ENCODE results near the gene THSD7A.

THSD7A gene

DNA sequence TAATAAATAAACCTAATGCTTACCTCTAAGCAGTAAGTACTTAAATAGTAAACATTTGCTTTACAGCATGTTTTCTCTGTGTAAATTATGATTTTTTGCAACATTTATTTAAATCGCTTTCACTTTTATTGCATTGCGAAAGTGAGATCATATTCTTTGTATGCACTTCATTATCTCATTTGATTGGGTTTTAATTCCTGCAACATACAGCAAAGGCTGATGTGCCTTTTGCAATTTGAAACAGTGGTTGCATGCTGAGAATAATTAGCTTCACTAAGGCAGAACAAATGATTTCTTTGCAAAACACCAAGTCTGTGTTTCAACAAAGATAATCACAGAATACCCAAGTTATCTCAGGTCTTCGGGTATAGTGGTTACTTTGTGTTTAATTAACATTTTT, 16.3 kb upstream of the THSD7A start:
- no peak for DNase-seq (ENCODE audit: low read depth)
- TF ChIP-seq, protein P1, sequence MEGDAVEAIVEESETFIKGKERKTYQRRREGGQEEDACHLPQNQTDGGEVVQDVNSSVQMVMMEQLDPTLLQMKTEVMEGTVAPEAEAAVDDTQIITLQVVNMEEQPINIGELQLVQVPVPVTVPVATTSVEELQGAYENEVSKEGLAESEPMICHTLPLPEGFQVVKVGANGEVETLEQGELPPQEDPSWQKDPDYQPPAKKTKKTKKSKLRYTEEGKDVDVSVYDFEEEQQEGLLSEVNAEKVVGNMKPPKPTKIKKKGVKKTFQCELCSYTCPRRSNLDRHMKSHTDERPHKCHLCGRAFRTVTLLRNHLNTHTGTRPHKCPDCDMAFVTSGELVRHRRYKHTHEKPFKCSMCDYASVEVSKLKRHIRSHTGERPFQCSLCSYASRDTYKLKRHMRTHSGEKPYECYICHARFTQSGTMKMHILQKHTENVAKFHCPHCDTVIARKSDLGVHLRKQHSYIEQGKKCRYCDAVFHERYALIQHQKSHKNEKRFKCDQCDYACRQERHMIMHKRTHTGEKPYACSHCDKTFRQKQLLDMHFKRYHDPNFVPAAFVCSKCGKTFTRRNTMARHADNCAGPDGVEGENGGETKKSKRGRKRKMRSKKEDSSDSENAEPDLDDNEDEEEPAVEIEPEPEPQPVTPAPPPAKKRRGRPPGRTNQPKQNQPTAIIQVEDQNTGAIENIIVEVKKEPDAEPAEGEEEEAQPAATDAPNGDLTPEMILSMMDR (IDR thresholded peaks at IDR 0.05; ENCODE audit: insufficient read depth, low read depth, low read length, missing control alignments), result no peak
- no peak overlapping the region for H3K4me3 ChIP-seq (ENCODE audit: low read length)

DNA sequence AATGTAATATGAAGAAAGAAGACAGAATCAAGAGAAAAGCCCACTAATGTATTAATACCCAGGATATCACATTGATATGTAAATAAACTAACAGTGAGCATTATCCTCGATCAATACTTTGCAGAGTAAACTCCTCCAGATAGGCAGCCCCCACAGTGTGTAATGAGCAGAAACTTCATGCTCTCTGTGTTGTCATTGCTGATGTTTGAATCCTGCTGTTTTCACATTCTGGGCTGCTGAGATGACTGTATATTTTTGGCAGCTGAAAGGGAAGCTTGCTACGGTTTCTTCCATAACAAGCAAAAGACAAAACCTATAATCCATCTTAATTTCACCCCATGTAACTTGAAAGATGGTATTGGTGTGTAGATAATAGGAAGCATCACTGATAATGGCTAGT, 15.3 kb upstream of the THSD7A start:
- no peak for DNase-seq (ENCODE audit: low read depth)
- TF ChIP-seq, protein P1 (IDR thresholded peaks at IDR 0.05; ENCODE audit: insufficient read depth, low read depth, low read length, missing control alignments), result no peak
- no peak overlapping the region for H3K4me3 ChIP-seq (ENCODE audit: low read length)

DNA sequence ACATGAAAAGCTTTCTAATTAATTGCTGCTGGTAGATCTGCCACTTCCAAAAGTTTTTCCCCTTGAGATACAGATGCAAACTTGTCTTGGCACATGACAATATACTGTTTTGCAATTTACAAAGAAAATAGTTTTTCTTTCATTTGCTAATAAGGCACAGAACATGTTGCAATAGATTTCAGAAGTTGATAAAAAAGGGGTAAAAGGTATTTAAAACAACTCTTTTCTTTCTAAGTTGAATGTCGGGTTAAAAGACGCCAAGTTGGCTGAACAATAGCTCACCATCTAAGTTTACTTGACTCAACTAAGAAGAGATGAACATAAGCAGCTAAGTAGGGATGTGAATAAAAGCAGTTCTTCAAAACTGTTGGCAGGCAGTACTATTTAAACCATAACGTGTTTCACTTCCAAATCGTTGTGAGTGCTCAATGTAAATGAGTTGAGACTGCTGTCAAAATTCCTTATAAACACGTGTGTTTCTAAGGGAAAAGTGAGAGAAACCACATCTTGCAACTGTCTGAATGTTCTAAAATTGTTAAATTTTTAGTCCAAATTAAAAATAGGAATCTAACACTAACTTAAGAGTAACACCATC, 14.5 kb upstream of the THSD7A start:
- DNase-seq (ENCODE audit: low read depth), result no peak
- no peak overlapping the region for H3K4me3 ChIP-seq (ENCODE audit: low read length)
- TF ChIP-seq, protein P1 (IDR thresholded peaks at IDR 0.05; ENCODE audit: insufficient read depth, low read depth, low read length, missing control alignments), result no peak

DNA sequence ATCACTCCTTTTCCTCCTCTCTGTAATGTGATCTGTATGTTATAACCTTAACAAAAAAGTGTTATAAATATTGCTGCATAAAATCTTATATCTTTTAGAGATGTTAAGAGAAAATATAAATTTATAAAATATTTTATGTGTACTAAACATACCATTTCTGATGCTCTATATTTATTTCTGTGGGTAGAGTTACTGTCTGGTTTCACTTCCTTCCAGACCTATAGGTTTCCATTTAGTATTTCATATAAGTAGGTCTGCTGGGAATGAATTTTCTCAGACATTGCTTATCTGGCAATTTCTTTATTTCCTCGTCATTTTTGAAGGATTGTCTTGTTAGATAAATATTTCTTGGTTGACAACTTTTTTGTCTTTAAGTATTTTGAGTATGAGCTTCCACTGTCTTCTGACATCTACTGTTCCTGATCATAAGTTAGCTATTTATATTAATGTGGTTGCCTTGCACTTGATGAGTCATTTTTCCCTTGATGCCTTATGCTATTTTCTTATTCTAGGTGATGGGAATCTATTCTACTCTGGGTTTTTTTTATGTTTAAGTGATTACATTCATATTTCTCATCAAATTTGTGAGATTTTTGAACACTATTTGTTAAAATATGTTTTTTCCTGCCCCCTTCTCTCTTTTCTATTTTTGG, 11.2 kb upstream of the THSD7A start:
- TF ChIP-seq, protein P1 (IDR thresholded peaks at IDR 0.05; ENCODE audit: insufficient read depth, low read depth, low read length, missing control alignments), result no peak
- no peak for DNase-seq (ENCODE audit: low read depth)
- no peak overlapping the region for H3K4me3 ChIP-seq (ENCODE audit: low read length)

DNA sequence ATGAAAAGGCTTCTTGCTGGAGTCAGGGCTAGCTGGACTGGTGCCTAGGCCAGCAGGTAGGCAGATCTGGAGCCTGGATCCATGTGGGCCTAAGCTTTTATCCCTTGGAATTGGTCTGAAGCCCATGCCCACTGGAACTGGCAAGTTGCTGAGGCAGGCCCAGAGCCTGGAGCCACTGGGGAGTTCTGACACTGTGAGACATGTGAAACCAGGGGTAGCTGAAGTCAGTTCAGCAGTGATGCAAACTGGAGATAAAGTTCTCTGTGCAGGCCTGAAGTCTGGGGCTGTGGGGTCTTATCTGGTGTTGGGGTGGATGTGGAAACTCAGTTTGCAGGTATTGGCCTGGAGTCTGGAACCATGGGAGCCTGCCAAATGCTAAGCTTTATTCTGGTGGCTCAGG, 9.7 kb upstream of the THSD7A start:
- no peak for DNase-seq (ENCODE audit: low read depth)

DNA sequence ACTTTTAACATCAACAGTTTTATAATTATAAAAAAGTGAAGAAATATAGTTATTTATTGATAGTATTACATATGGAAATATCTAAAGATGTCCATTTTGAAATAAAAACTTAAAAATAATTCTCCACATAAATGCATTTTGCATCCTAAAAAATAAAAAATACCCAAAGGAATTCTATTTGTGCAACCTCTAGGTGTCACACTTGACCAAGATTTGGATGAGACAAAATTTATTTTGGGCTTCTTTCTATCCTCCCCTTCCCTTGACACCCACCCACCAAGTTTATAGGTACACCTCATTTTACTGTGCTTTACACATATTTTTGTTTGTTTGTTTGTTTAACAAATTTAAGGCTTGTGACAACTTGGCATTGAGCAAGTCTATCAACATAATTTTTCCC, 3.3 kb upstream of the THSD7A start:
- H3K4me3 ChIP-seq (ENCODE audit: low read length), result no peak overlapping the region
- TF ChIP-seq, protein P1 (IDR thresholded peaks at IDR 0.05; ENCODE audit: insufficient read depth, low read depth, low read length, missing control alignments), result peak; percentile 37
- no peak for DNase-seq (ENCODE audit: low read depth)

More for the DNA sequence above, 9.7 kb upstream of the THSD7A start:
- TF ChIP-seq, protein P1 (IDR thresholded peaks at IDR 0.05; ENCODE audit: insufficient read depth, low read depth, low read length, missing control alignments), result no peak
- H3K4me3 ChIP-seq (ENCODE audit: low read length), result no peak overlapping the region

DNA sequence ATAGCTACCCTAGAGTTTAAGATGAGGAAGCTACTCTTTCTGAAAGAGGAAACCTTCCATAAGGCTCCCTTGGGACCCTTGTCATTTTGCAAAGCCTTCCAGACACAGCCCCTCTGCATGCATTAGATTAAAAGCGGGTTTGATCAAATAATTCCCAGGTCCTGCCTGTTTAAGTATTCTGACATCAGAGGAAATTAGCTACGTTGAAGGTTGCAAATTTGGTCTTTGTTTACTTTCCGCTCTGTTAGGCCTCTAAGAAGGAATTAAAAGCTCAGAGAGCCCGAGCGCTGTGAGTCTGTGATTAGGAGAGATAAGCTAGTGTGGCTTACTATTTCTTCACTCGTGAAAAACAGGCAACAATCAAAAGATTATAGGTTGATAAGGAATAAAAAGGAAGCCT, 1.4 kb upstream of the THSD7A start:
- no peak overlapping the region for H3K4me3 ChIP-seq (ENCODE audit: low read length)
- DNase-seq (ENCODE audit: low read depth), result no peak
- TF ChIP-seq, protein P1 (IDR thresholded peaks at IDR 0.05; ENCODE audit: insufficient read depth, low read depth, low read length, missing control alignments), result no peak
